NCI-H345 treated with DMSO at 0.1 percent for 48 hours (cell line): ENCODE measurements around the gene AHCY.
"Not testable (repeated sequence)": the region's sequence is repeated elsewhere in the genome, so short reads cannot be mapped to it uniquely, and the experiment has no call there.

Experiments
- DNase-seq: peaks from one replicate; lab custom pipeline; 2025; ENCODE audit not compliant: unreplicated experiment; lab: John Stamatoyannopoulos, UW

The AHCY gene

DNA sequence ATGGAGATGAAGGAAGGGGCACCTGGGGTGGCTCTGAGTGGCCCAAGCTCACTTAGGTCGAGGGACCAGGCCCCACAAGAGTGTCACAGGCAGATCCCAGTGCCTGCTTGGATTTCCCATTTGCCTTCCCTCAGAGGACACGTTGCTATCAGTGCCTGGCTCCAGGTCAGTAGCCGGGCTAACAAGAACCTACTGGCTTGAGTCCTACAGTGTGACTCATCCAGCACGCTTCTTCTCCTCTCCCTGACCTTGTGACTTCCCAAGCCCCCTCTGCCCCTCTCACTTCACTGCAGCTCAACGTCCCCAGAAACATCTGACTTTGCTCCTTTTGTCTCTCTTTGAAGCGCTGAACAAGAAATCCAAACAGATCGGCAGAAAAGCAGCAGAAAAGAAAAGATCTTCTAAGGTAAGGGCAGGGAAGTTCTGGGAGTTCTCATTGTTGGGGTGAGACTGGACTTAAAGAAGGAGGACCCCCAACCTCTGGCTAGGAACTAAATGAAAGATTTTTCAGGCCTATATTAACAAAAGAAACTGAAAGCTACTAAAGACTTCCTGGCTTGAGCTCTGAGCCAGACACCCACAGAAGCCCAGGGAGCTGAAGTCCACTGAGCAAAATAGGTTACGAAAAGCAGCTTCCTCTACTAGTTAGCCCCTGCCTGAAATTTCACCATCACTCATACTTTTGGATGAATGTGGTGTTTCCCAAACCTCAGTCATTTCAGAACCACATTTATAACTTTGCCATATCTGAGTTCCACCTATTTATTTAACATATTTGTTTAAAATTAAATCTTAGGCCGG, 40.5 kb downstream of the AHCY start:
- DNase-seq, result no peak

DNA sequence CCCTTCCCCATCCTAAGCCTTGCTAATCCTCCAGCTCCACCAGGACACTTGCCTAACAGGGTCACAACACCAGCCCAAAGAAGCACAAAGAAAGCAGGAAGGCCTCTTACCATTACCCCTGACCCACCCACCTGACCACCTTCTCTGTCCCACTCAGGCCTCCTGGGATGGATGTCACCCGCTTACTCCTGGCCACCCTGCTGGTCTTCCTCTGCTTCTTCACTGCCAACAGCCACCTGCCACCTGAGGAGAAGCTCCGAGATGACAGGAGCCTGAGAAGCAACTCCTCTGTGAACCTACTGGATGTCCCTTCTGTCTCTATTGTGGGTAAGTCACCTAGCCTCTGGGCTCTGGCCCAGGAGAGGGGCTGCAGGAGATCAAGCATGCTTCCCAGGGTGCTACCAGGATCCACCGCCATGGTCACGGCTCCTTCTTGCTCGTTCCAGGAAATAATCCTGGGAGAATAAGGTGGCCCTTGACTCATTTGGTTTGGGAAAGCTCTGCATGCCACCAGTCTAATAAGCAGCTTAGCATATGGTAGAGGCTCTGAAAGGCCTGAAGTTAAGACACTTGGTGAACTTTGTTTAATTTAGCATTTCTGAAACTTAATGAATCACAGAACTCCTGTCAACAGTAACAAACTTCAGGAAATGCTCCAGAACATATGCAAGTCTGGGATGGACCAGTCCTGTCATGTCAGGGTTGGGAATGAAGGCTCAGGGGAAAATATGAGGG, 42.8 kb downstream of the AHCY start:
- DNase-seq, result no peak

DNA sequence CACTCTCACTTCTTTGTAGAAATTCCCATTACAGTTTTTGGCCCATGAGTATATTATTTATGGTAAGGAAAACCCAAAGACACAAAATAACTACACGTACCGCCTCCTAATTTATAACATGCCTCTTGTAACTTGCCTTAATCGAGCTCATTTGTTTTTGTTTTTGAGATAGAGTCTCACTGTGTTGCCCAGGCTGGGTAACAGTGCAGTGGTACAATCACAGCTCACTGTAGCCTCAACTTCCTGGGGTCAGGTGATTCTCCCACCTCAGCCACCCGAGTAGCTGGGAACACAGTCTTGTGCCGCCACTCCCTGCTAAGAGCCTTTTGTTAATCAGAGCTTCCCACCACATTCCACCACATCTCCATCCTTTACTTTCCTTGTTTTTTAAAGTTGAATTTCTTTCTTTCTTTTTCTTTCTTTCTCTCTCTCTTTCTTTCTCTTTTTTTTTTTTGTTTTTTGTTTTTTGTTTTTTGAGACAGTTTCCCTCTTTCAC, 46.5 kb downstream of the AHCY start:
- DNase-seq, result no peak

DNA sequence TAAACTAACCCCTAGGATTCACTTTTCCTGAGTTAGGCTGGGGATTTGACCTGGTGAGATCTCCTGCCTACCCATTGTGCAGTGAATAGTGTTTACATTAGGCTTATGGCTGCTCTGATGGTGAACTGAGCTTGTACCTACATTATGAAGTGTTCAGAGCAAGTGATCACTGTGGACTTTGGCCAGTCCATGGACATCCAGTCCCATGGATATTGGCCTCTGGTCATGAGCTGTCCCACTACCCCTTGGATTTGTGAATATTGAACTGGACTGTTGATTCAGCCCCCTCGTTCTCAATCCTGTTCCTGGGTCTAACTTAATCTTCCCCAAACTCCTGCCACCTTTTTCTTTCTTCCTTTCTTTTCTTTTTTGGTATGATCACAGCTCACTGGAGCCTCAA, 48.2 kb downstream of the AHCY start:
- no peak for DNase-seq

DNA sequence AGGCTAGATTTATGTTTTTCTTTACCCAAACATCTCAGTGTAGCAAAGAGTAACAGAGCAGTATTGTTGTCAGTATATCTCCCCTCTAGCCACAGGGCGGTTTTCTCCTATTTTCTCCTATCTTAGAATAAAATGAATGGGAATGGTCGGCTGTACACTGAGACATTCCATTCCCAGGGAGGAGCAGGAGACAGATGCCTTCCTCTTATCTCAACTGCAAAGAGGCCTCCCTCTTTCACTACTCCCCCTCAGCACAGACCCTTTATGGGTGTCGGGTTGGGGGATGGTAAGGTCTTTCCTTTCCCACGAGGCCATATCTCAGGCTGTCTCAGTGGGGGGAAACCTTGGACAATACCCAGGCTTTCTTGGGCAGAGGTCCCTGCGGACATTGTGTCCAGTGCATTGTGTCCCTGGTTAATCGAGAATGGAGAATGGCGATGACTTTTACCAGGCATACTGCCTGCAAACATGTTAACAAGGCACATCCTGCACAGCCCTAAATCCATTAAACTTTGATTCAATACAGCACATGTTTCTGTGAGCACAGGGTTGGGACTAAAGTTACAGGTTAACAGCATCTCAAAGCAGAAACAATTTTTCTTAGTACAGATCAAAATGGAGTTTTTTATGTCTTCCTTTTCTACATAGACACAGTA, 50.6 kb downstream of the AHCY start:
- DNase-seq, result not testable (repeated sequence)

DNA sequence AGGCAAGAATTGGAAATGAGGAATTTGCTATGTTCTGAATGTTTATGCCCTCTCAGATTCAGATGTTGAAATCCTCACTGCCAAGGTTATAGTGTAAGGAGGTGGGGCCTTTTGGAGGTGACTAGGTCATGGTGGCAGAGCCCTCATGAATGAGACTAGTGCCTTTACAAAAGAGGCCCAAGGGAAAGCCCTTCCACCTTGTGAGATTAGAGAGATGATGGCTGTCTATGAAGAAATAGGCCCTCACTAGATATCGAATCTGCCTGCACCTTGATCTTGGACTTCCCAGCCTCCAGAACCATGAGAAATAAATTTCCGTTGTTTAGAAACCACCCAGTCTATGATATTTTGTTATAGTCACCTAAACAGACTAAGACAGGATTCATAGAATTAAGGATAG, 51.5 kb downstream of the AHCY start:
- no peak for DNase-seq

DNA sequence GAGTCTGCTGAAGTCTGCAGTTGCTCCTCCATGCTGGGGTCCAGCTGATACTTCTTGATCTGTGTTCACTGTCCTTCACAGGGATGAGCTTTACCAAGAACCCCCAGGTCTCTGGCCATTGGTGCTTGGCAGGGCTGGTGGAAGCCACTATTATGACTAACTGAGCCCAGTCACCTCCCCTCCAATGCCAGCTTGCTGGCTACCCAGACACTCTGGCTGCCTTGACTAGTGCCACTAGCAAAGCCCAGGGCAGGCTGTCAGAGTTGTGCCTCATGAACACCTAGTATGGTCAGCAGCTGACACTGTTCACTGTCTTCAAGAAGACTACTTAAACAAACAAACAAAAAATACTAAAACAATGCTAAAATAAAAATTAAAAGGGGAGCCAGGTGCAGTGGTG, 53.1 kb downstream of the AHCY start:
- no peak for DNase-seq

DNA sequence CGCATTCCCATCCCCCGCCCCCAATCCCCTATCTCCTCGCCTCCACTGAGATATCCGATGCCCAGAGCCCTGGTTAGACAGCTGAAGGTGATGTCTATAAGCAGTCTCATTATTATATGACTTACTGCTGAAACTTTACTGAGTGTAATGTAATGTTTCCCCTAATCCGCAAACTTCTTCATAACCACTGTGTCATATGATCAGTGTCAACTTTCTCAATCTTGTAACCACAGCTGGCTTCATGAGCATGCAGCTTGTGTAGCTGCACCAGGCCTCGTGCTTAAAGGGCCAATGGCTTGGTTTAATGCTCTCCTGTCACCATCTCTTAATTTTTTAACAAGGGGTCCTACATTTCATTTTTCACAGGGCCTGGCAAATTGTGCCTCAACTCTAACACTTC, 53.9 kb downstream of the AHCY start:
- no peak for DNase-seq

DNA sequence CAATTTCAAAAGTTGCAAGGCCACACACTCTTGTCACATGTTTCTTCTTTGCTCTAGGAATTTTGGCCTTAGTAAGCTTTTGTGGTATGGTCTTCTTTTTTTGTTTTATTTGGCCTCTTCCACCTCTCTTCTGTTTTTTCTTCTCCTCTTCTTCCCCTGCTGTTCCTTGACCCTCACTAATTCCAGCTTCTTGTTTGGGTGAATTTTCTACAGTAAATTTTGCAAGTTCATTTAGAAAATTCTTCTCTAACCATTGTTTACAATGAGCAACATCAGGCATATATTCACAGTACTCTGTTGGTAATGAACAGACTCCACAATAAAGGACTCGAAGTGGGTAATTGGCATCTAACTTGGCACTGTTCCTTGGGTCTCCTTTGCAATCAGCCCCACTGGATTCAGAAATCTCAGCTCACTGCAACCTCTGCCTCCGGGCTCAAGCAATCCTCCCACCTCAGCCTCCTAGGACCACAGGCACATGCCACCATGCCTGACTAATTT, 57.0 kb downstream of the AHCY start:
- DNase-seq, result no peak

DNA sequence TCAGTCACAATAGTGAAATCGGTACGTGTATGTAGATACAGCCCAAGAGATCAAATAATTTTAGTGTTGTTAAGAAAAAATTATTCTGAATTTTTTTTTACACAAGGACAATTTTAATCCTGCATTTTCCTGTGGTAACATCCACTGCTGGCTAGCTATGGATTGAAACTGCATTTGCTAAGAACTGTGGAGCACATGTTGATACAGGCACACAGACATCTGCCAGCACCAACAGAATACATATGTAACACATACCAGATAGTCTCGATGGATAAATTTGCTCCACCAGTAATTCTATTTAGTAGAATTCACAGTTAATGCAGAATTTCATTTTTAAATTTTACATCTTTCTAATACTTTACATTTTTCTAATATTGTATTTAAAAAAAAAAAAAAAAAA, 59.8 kb downstream of the AHCY start:
- DNase-seq, result no peak

DNA sequence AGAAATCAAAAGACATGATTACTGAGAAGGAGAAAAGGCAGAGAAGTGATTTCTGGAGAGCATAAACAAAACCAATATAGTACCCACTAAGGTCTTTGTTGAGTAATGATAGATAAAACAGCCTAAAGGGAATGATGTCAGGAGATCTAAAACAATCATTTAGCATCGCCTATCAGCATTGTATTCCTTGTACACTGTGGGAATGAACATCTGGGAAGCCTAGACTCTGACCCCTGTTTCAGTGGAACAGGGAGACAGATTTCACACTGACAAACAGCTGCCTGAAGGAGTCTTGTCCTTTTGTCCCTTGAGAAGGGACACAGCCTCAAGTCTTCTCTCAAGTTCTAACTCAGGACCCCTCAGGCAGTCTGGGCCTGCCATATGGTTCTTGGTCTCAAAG, 60.3 kb downstream of the AHCY start:
- no peak for DNase-seq

DNA sequence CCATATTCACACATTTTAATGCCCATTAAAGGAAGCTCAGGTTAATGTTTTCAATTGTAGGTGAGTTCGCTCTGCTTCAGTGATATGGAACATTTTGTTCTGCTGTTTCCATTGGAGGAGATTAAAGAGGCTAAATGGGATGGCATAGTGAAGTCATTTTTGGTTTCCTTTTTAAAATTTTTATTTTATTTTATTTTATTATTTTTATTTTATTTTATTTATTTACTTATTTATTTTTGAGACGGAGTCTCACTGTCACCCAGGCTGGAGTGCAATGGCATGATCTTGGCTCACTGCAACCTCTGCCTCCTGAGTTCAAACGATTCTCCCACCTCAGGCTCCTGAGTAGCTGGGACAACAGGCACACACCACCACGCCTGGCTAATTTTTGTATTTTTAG, 61.1 kb downstream of the AHCY start:
- DNase-seq, result not testable (repeated sequence)

DNA sequence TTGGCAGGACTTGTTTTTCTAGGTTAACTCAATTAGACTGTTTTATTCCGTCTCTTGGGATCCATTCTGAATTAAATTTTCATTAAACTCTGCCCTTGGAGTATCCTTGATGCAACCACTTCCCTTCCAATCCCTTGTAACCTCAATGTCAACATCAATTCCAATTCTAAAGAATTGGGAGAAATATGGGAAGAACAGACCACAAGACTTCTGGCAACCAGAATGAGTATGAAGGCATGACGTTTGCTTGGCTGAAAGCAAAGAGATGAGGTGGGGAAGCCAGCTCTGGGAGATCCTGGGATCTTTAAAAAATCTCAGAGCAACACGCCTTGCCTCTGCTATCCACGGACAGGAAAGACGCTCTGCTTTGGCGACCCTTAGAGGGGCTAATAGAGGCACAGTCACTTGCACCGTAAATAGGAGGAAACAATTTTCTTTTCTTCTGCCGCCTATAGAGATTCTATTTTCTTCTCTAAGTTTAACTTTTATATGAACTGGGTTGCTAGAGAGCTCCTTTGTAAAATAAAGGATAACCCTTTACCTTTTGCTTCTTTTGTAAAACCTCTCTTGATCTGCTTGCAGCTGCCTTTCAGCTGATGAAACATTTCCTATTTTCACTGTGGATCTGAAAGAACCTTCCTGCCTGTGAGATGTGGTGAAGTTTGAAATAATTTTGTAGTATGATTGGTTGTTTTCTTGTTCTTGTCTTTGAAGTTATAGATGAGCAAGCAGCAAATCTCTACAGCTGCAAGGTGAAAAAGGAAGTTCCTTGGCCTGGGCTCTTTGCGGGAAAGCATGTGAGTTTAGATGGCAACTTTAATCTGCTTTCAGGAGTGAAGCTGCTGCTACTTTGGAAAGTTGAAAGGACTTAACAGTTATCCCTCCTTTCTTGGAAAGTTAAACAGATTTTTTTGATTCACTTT, 62.2 kb downstream of the AHCY start, which contains the start of gene ASIP:
TSS of gene ASIP (plus strand) at position 731 of the 923 bp plus-strand sequence. CDS start 18,952 bp downstream, outside the sequence.
- DNase-seq, result no peak

DNA sequence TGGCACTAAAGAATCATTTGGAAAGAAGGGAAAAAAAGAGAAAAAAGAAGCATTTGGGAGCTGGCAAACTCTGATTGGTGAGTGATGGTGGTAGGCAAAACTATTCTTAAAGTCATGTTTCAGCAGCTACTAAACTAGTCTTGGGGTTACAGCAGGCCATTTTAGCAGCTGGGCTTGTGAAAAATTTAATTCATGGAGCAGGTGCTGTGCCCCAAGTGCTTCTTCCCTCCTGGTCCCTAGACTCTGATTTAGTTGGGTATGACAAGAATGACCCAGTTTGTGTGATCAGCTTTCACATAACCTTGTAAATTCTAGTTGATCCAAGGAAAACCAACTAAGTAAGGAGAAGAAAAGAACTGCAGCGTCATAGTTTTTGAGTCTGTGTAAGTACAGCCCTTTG, 63.0 kb downstream of the AHCY start:
- DNase-seq, result no peak

DNA sequence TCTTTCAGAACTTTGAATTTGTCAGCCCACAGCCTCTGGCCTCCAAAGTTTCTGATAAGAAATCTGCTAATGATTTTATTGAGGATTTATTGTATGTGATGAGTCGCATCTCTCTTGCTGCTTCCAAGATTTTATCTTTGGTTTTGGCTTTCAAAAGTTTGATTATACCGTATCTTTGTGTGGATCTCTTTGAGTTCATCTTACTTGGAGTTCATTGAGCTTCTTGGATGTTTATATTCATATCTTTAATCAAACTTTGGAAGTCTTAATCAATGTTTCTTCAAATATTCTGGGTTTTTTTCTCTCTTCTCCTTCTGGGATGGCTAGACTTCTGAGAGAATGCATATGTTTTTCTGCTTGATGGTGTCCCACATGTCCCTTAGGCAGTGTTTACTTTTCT, 65.2 kb downstream of the AHCY start:
- DNase-seq, result no peak

DNA sequence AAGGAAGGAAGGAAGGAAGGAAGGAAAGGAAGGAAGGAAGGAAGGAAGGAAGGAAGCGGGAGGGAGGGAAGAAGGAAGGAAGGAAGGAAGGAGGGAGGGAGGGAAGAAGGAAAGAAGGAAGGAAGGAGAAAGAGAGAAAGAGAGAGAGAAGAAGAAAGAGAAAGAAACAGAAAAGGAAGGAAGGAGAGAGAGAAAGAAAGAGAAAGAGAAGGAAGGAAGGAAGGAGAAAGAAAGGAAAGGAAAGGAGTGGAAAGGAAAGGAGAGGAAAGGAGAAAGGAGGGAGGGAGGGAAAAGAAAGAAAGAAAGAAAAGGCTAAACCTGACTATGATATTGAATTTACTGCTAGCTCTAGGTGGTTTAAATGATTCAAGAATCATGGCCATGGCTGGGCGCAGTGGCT, 67.3 kb downstream of the AHCY start:
- DNase-seq, result no peak

DNA sequence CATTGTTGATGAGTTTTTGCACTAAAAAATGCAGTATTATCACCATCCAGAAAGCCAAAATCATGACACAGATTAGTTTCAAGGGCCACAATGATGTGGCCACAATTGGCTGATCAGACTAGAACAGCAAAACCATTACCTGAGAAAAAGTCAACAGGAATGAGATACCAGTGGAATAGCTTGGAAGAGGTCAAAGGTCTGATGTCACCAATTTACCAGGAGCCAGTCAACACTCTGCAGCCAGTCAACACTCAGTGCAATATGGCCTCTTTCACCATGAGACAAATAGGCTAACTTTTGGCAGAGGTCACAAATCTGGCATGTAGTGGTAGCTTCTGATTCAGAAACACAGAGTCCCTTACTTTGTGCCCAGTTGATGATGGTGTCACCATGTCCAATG, 69.5 kb downstream of the AHCY start:
- no peak for DNase-seq

DNA sequence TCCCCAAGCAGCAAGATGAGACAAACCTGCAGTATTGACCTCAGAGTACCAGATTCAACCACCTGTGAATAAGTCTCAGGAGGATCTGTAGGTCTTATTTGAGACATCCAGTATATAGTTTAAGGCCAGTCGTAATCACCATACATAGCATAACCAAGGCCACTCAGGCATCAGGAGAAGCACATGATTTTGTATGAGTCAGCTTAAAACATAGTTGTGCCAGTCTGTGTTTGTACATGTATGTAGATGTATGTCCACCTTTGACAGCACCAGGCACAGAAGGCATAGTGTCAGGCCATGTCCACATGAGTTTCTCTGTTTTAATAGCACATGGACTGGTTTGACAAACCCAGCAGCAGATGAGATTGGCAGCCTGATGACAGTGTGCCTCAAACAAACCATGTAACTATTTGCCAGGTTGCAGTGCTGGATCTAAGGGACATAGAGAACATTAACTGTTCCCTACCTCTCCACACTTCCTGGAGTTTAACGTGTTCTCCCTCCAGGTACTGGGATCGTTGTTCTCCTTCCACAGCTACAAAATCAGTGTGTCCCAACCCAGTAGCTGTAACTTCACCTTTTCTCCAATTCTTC, 70.6 kb downstream of the AHCY start:
- DNase-seq, result no peak

DNA sequence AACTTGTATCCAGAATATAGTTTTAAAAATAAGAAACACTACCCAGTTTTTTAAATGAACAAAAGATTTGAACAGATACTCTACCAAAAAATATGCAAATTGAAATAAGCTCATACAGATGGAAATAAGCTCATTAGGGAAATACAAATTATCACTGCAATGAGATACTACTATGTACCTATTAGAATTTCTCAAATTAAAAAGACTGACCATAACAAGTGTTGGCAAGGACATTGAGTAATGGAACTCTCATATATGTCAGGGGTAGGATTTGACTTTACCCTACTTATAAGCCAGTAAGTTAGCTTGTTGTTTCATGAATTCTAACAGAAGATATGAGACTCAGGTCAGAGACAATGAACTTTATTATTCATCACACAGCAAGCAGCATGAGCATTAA, 71.5 kb downstream of the AHCY start:
- DNase-seq, result no peak
